Karpas-422 (cell line): ENCODE data around the gene BCAR3. TPM values are rescaled to one million over a fixed set of nuclear protein-coding genes. Genes with fewer than 3 reads are reported as not detected.
"Not testable (repeated sequence)": the region's sequence is repeated elsewhere in the genome, so short reads cannot be mapped to it uniquely, and the experiment has no call there.

ENCODE experiments used
- DNase-seq: peaks from one replicate; pipeline ENCODE4 v3.0.0-alpha.2; 2015
- H2AFZ ChIP-seq: fragments of 200-600 bp; sonication (generic); 2 replicates; pipeline ENCODE4 v1.6.1; 2014; ENCODE audit warnings: antibody characterized with exemption, low read length, mixed read lengths
- H3K27ac ChIP-seq: fragments of 200-600 bp; sonication (generic); 2 replicates; pipeline ENCODE4 v1.5.1; 2014; ENCODE audit warnings: mild to moderate bottlenecking, low read length, moderate library complexity
- H3K27me3 ChIP-seq: fragments of 200-600 bp; sonication (generic); 2 replicates; pipeline ENCODE4 v1.6.1; 2014; ENCODE audit warnings: low read length, mixed read lengths
- H3K36me3 ChIP-seq: fragments of 200-600 bp; sonication (generic); 2 replicates; pipeline ENCODE4 v1.6.1; 2014; ENCODE audit warnings: low read length, mixed read lengths; ENCODE audit not compliant: insufficient read depth
- H3K4me1 ChIP-seq: fragments of 200-600 bp; sonication (generic); 2 replicates; pipeline ENCODE4 v1.6.1; 2014; ENCODE audit warnings: mild to moderate bottlenecking, low read length, mixed read lengths
- H3K4me2 ChIP-seq: fragments of 200-600 bp; sonication (generic); 2 replicates; pipeline ENCODE4 v1.6.1; 2014; ENCODE audit warnings: low read length, low read depth, mild to moderate bottlenecking; ENCODE audit not compliant: poor library complexity, severe bottlenecking
- H3K4me3 ChIP-seq: fragments of 200-600 bp; sonication (generic); 2 replicates; pipeline ENCODE4 v1.5.1; 2014; ENCODE audit warnings: mild to moderate bottlenecking, antibody characterized with exemption, low read length, mixed read lengths
- H3K79me2 ChIP-seq: fragments of 200-600 bp; sonication (generic); 2 replicates; pipeline ENCODE4 v1.6.1; 2014; ENCODE audit warnings: mild to moderate bottlenecking, low read length, mixed read lengths
- H3K9ac ChIP-seq: fragments of 200-600 bp; sonication (generic); 2 replicates; pipeline ENCODE4 v1.6.0; 2014; ENCODE audit warnings: low read length
- H3K9me2 ChIP-seq: fragments of 200-600 bp; sonication (generic), shearing (Covaris generic); replicated peaks from 2 replicates; pipeline ENCODE4 v1.6.0; 2014; ENCODE audit warnings: mild to moderate bottlenecking, low read length, moderate library complexity; ENCODE audit not compliant: insufficient read depth
- H3K9me3 ChIP-seq: fragments of 300-700, 200-600 bp; sonication (generic); 2 replicates; pipeline ENCODE4 v1.6.1; 2014; ENCODE audit warnings: low read length, mixed read lengths
- H4K20me1 ChIP-seq: fragments of 200-600 bp; sonication (generic); 2 replicates; pipeline ENCODE4 v1.6.1; 2014; ENCODE audit warnings: mild to moderate bottlenecking, antibody characterized with exemption, low read length, low read depth; ENCODE audit not compliant: insufficient read depth
- total RNA-seq: library from RNA; depleted of rRNA; stranded (reverse); fragments of >200 nt; shearing (Covaris generic); gene quantifications from 2 replicates; pipeline ENCODE4 v1.2.3, GENCODE V29; 2014; ENCODE audit warnings: low replicate concordance

BCAR3 gene
- total RNA-seq, 1 experiment from 2014 or later: 9.9 TPM

- Histone ChIP-seq H4K20me1 (no peaks in the 10 kb centered on the region), H3K27me3 (no peaks in the 10 kb centered on the region), H2AFZ (no peak overlapping the region), H3K4me1 (peaks cover 11% of the 10 kb centered on the region), H3K79me2 (no peaks in the 10 kb centered on the region), H3K9me3 (no peaks in the 10 kb centered on the region), H3K4me3 (no peak overlapping the region), H3K9ac (no peak overlapping the region), H3K9me2 (no peaks in the 10 kb centered on the region), H3K27ac (no peak overlapping the region), H3K36me3 (no peaks in the 10 kb centered on the region), H3K4me2 (no peak overlapping the region)
- no peak for DNase-seq
Observed at GRCh38 chr1:93702111-93702827, 20.6 kb upstream of the BCAR3 start.

- H3K79me2 ChIP-seq: no peaks in the 10 kb centered on the region
- H3K4me1 ChIP-seq: peaks cover 11% of the 10 kb centered on the region
- no peak overlapping the region for H2AFZ ChIP-seq
- no peaks in the 10 kb centered on the region for H3K9me2 ChIP-seq
- no peak for DNase-seq
- H3K4me2 ChIP-seq: no peak overlapping the region
- H4K20me1 ChIP-seq: no peaks in the 10 kb centered on the region
- no peak overlapping the region for H3K4me3 ChIP-seq
- H3K36me3 ChIP-seq: no peaks in the 10 kb centered on the region
- no peak overlapping the region for H3K27ac ChIP-seq
- H3K27me3 ChIP-seq: no peaks in the 10 kb centered on the region
- H3K9ac ChIP-seq: no peak overlapping the region
- H3K9me3 ChIP-seq: no peaks in the 10 kb centered on the region
Observed at GRCh38 chr1:93701629-93702028, 20.0 kb upstream of the BCAR3 start.

GRCh38 chr1:93700532-93701469 lies 19.2 kb upstream of the BCAR3 start:
- peaks cover 16% of the 10 kb centered on the region for H3K4me1 ChIP-seq
- DNase-seq: no peak
- no peaks in the 10 kb centered on the region for H3K79me2 ChIP-seq
- no peaks in the 10 kb centered on the region for H4K20me1 ChIP-seq
- no peaks in the 10 kb centered on the region for H3K9me2 ChIP-seq
- no peak overlapping the region for H3K4me2 ChIP-seq
- H3K36me3 ChIP-seq: no peaks in the 10 kb centered on the region
- no peak overlapping the region for H3K9ac ChIP-seq
- H3K9me3 ChIP-seq: no peaks in the 10 kb centered on the region
- H3K27me3 ChIP-seq: no peaks in the 10 kb centered on the region
- no peak overlapping the region for H3K27ac ChIP-seq
- H2AFZ ChIP-seq: no peak overlapping the region
- H3K4me3 ChIP-seq: no peak overlapping the region

DNA sequence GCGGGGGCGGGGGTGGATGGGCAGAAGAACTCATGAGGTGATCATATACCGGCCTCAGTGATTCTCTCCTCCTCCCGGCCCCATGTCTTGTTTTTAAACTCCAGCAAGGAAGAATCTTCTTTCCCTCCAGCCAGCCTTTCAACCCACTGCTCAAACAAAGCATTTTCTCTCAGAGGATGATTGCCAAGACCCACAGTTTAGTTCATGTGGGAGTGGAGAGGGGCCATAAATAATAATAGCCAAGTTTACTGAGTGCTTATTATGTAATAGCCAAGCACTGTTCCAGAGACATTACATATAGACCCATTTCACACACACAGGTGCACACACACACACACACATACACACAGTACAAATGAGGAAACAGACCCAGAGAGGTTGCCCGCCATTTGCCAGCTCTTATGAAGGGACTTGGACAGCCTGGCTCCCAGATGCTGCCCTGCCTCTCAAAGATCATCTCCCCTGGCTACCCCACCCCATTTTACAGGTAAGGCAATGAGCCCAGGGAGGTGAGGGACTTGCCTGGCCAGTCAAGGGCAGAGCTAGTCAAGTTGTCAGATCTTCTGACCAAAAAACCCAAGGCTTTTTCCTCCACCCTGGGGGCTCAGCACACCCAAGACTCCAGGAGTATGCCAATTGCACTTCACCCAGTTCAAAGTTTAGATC lies 18.0 kb upstream of the BCAR3 start:
- H3K4me3 ChIP-seq: no peak overlapping the region
- no peak overlapping the region for H3K9ac ChIP-seq
- no peaks in the 10 kb centered on the region for H3K9me3 ChIP-seq
- no peak for DNase-seq
- H3K79me2 ChIP-seq: no peaks in the 10 kb centered on the region
- peaks cover 26% of the 10 kb centered on the region for H3K4me1 ChIP-seq
- H4K20me1 ChIP-seq: no peaks in the 10 kb centered on the region
- no peak overlapping the region for H2AFZ ChIP-seq
- no peaks in the 10 kb centered on the region for H3K36me3 ChIP-seq
- no peak overlapping the region for H3K4me2 ChIP-seq
- H3K27ac ChIP-seq: no peak overlapping the region
- H3K27me3 ChIP-seq: no peaks in the 10 kb centered on the region
- no peaks in the 10 kb centered on the region for H3K9me2 ChIP-seq

DNA sequence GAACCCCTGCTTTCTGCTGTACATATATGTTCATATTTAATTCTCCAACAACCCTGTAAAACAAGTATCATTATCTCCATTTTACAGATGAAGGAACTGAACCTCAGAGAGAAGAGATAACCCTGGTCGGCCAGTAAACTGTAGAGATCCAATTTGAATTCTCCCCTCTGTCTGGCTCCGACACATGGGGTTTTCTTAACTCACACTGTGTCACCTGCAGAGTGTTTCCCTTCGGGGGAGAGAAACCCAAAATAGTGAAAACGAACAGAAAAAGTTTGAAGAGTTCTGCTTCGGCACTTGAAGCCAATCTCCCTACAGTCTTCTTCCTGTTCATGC lies 17.4 kb upstream of the BCAR3 start:
- DNase-seq: no peak
- H4K20me1 ChIP-seq: no peaks in the 10 kb centered on the region
- H3K9ac ChIP-seq: no peak overlapping the region
- H3K4me3 ChIP-seq: no peak overlapping the region
- H3K27me3 ChIP-seq: no peaks in the 10 kb centered on the region
- H3K4me1 ChIP-seq: peaks cover 20% of the 10 kb centered on the region
- no peaks in the 10 kb centered on the region for H3K79me2 ChIP-seq
- H3K9me2 ChIP-seq: no peaks in the 10 kb centered on the region
- H3K9me3 ChIP-seq: no peaks in the 10 kb centered on the region
- no peak overlapping the region for H3K27ac ChIP-seq
- no peak overlapping the region for H3K4me2 ChIP-seq
- H2AFZ ChIP-seq: no peak overlapping the region
- H3K36me3 ChIP-seq: no peaks in the 10 kb centered on the region

DNA sequence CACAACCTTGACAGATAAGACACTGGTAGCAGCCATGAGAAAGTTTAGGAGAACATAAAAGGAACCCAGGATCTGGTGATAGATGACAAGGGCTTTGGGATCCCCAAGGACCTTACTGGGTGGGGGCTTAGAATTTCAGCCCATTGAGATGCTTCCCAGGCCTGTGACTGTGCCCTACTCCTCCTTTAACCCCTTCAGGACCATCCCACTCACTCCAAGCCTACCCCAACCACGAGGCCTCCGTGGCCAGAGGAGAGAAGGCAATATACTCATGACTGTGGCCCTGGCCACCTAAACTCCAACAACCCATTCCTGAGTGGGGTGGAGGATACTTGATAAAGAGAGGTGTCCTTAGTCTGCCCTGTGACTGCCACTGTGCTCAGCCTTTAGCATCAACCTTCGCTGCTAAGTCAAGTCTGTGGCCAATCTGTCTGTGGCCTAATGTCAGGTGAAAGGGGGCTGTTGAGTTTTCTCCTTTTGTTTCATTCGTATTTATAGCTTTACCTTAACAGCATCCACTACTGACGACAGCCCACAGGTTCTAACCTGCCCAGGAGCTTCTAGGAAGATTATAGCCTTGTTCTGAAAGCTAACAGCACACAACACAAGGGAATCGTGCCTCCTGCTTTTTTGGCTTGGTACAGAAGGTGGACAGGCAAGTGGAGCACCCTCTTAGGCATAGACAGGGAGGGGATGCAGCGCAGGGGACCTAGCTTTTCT lies 16.9 kb upstream of the BCAR3 start:
- no peak overlapping the region for H3K4me3 ChIP-seq
- no peak for DNase-seq
- peaks cover 14% of the 10 kb centered on the region for H3K4me1 ChIP-seq
- H3K9me3 ChIP-seq: no peaks in the 10 kb centered on the region
- no peak overlapping the region for H3K4me2 ChIP-seq
- no peaks in the 10 kb centered on the region for H3K27me3 ChIP-seq
- H4K20me1 ChIP-seq: no peaks in the 10 kb centered on the region
- H3K36me3 ChIP-seq: no peaks in the 10 kb centered on the region
- no peaks in the 10 kb centered on the region for H3K79me2 ChIP-seq
- H3K9ac ChIP-seq: no peak overlapping the region
- H2AFZ ChIP-seq: no peak overlapping the region
- no peaks in the 10 kb centered on the region for H3K9me2 ChIP-seq
- no peak overlapping the region for H3K27ac ChIP-seq

GRCh38 chr1:93697566-93697965 lies 15.9 kb upstream of the BCAR3 start:
- H2AFZ ChIP-seq, H3K79me2 ChIP-seq, H3K4me2 ChIP-seq, H3K9ac ChIP-seq, H4K20me1 ChIP-seq, H3K9me3 ChIP-seq, H3K4me3 ChIP-seq, H3K9me2 ChIP-seq, H3K27ac ChIP-seq, DNase-seq, H3K27me3 ChIP-seq, H3K36me3 ChIP-seq: not testable (repeated sequence)
- H3K4me1 ChIP-seq: peaks cover 23% of the 10 kb centered on the region
